ENCODE measurements around the gene SNN. TPM values are rescaled to one million over a fixed set of nuclear protein-coding genes. Genes with fewer than 3 reads are reported as not detected.

SNN gene
- total RNA-seq, 3 donors from 2014 or later = 2.3 to 22.1 (median 4.2) TPM

GRCh38 chr16:11636172-11636721 lies 32.0 kb upstream of the SNN start:
- peak; percentile 88 for ATAC-seq

DNA sequence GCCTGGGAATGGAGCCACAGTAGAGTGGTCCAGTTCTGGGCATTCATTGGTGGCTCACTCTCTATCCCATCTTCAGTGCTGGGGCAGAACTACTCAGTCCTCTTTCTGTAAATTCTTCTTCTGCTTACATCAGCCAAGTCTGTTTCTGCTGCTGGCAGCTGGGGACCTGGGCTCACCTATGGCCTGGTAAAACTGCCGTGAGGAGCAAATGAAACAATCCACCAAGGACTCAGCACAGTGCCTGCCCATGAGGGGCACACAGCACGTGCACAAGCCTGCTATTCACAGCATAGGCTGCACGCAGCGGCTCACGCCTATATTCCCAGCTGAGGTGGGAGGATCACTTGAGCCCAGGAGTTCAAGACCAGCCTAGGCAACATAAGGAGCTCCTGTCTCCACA lies 30.9 kb upstream of the SNN start:
- Histone ChIP-seq H3K36me3 (ENCODE audit: low read depth) (no peaks in the 10 kb centered on the region), H3K4me1 (ENCODE audit: low read depth) (peaks cover 21% of the 10 kb centered on the region), H3K4me3 (no peak overlapping the region), H3K9me3 (no peaks in the 10 kb centered on the region)
- DNase-seq = no peak
- no peak for TF ChIP-seq CTCF (IDR thresholded peaks at IDR 0.05)
- ATAC-seq = no peak
- intact Hi-C loops (cut with DNase I, micrococcal nuclease) = no loop called here

More at GRCh38 chr16:11636172-11636721, 32.0 kb upstream of the SNN start:
- intact Hi-C loops (cut with DNase I, micrococcal nuclease) = no loop called here
- TF ChIP-seq CTCF (IDR thresholded peaks at IDR 0.05) = no peak
- no peaks in the 10 kb centered on the region for H3K9me3 ChIP-seq
- peaks cover 16% of the 10 kb centered on the region for H3K4me1 ChIP-seq (ENCODE audit: low read depth)
- no peak overlapping the region for H3K4me3 ChIP-seq
- no peaks in the 10 kb centered on the region for H3K36me3 ChIP-seq (ENCODE audit: low read depth)
- peak in 1 of 3 donors; percentile 72 for DNase-seq

GRCh38 chr16:11638140-11638539 lies 30.1 kb upstream of the SNN start:
- no peak for TF ChIP-seq CTCF (IDR thresholded peaks at IDR 0.05)
- Histone ChIP-seq H3K4me3 (no peak overlapping the region), H3K9me3 (no peaks in the 10 kb centered on the region), H3K36me3 (ENCODE audit: low read depth) (no peaks in the 10 kb centered on the region), H3K4me1 (ENCODE audit: low read depth) (peaks cover 21% of the 10 kb centered on the region)
- no peak for ATAC-seq
- DNase-seq = no peak
- intact Hi-C loops (cut with DNase I, micrococcal nuclease) = no loop called here

- H3K4me3 ChIP-seq = no peak overlapping the region
- TF ChIP-seq CTCF (IDR thresholded peaks at IDR 0.05) = no peak
- peaks cover 21% of the 10 kb centered on the region for H3K4me1 ChIP-seq (ENCODE audit: low read depth)
- ATAC-seq (no peak), DNase-seq (no peak)
- H3K36me3 ChIP-seq (ENCODE audit: low read depth) = no peaks in the 10 kb centered on the region
- H3K9me3 ChIP-seq = no peaks in the 10 kb centered on the region
- intact Hi-C loops (cut with DNase I, micrococcal nuclease) = no loop called here
Measured at GRCh38 chr16:11639008-11639562, 29.2 kb upstream of the SNN start.

DNA sequence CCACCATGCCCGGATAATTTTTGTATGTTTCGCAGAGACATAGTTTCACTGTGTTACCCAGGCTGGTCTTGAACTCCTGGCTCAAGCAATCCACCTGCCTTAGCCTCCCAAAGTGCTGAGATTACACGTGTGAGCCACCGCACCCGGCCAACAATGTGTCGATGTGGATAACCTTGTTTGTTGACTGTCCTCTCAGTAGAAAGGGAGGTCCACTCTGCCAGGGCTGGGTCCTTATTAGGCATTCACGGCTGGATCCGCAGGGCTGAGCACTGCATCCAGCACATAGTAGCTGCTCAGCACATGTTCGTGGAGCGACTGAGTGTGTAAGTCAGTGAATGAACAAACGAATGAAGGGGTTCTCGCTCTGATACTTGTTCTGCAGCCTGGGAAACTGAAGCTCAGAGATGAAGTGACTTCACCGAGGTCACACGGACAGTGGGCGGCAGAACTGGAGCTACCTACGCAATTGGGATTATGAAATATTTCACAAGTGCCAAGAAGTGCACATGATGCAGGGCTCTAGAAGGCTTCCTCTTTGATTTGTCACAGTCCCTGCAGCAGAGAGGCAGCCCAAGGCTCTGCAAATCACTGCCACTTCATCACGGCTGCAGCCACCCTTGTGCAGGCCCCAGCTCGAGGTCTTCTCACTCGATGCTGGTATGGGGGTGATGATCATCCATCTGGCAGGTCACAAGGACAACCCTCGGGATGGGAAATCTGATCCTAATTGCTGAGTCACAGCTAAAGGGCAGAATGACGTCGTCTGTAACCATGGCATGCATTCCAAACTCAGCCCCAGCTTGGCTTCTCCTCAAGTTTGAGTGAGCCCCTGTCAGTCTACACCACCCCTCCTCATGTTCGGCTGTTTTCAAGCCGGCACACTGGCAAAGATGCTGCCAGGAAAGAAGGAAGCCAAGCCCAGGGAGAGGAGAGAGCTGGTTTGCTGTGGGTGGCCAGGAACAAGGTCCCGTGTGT lies 28.0 kb upstream of the SNN start:
- peak; percentile 30 for ATAC-seq
- Histone ChIP-seq H3K4me1 (ENCODE audit: low read depth) (peaks cover 21% of the 10 kb centered on the region), H3K36me3 (ENCODE audit: low read depth) (no peaks in the 10 kb centered on the region), H3K9me3 (no peaks in the 10 kb centered on the region), H3K4me3 (no peak overlapping the region)
- TF ChIP-seq CTCF (IDR thresholded peaks at IDR 0.05) = no peak
- intact Hi-C loops (cut with DNase I, micrococcal nuclease) = loop anchor here in 1 of 2 donors (5.0 kb wide), 1 partner anchor 108 kb away; no protein-coding TSS in a partner anchor
- peak in 2 of 3 donors; percentile 63 to 75 for DNase-seq

Data from mucosa of descending colon (tissue), 3 donors.